GM21528 (cell line): Measurements from ENCODE around the gene NEDD8.

Source experiments
- ATAC-seq: cut with Tn5 transposase; IDR thresholded peaks from one replicate; pipeline ENCODE4 v1.9.1; 2021; ENCODE audit warnings: mild to moderate bottlenecking, moderate library complexity; ENCODE audit not compliant: unreplicated experiment, low FRiP score

Gene NEDD8

DNA sequence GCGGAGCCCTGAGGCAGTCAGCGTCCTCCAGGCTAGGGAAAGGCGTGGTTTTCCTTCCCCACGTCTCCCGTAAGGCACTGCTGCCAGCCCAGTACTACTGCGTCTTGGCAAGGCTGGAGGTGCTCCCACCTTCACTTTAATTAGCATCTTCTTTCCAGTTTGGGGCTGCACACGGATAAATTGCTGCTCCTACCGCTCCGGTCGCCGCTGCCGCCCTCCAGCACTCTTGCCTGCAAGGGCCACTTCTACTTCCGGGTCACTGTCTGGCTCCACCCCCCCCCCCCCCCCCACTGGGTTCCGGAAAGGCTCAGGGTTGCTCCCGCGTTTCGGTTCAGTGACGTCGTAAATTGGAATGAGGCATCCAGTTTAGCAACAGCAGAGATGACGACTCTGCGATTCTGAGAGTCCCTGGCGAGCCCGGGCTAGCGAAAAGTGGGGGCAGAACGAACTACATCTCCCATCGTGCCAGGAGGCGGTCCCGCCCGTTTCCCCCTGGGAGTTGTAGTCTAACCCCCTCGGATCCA, at the start of gene NEDD8:
Gene NEDD8 (minus strand): TSS at position 247 of the 524 bp plus-strand sequence. CDS start 100 bp downstream, at position 147.
- peak; percentile 68 for ATAC-seq

DNA sequence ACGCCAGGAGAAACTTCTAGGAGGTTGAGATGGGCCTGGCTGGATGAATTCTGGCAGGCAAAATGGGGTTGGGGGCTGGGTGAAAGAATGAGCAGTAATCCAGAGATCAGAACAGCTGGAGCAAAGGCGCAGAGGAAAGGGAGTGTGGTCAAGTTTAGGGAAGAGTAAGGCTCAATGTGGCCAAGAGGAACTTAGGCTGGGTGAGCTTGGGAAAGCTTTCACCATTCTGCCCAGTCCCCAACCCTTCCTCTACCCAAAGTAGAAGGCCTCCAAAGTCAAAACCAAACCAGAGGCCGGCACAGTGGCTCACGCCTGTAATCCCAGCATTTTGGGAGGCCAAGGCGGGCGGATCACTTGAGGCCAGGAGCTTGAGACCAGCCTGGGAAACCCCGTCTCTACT, 49.5 kb upstream of the NEDD8 start:
- no peak for ATAC-seq

DNA sequence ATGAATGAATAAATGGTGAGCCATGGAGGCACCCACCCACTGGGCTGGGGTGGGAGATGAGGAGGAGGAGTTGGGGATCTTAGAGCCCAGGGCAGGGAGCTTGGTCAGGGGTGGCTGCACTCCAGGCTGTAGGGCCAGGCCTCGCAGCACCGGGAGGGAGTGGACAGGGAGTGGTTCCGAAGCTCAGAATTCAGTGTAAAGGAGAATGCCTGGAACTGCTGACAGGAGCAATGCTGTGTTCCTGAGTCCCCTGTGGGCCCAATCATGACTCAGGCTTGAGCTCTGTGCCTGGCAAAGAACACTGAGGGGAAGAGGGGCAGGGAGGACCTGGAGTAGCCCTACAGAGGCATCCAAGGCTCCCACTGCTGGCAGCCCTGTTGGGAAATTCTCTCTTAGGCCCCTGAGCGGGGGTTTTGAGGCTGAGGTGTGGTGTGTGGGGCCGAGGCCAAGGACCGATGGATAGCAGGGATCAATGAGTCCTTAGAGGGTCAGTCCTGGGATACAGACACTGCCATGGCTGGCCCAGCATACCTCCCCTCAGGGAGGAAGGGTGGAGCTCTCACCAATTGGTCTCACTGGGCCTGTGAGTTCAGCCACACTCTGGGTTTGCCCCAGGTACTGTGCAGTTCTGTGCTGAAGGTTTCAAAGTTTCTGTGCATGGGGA, 48.8 kb upstream of the NEDD8 start:
- ATAC-seq: no peak

DNA sequence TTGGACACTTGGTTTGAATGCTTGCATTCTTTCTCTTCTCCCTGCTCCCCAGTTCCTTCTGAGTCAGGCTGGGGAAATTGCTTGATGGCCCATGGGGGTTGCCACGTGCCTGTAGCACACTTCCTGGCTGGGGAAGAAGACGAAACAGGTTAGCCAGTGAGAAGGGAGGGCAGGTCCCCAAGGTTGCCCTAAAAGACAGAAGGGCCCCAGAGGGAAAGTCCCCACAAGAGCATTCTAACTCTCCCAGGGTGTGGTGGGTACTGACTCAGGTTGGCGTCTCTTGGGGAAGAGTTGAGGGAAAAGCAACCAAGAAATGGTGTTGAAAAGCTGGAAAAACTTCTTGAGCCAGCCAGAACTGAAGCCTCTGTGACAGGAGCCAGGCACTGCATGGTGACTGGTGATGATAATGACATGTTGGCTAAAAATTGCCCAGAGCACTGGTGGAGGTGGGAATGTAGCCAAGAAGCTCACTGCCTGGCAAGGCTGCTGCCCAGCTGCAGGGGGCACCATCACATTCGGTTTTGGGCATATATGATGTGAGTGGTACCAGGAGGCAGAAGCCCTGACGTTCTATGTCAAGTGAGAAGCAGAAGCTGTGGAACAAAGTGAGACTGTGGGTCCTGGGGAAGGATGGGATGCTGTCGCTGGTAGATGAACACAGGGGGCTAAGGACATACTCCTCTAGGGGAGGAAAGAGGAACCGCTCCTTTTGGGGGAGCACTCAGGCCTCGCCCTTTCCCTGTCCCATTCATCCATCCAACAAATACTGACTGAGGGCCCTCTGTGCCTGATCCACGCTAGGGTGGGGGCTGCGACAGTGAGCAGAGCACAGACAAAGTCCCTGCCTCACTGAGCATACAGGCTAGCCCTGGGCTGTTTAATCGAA, 47.4 kb upstream of the NEDD8 start:
- ATAC-seq: peak; percentile 49

- no peak for ATAC-seq
These were observed 46.3 kb upstream of the NEDD8 start for GRCh38 chr14:24278424-24278823.

DNA sequence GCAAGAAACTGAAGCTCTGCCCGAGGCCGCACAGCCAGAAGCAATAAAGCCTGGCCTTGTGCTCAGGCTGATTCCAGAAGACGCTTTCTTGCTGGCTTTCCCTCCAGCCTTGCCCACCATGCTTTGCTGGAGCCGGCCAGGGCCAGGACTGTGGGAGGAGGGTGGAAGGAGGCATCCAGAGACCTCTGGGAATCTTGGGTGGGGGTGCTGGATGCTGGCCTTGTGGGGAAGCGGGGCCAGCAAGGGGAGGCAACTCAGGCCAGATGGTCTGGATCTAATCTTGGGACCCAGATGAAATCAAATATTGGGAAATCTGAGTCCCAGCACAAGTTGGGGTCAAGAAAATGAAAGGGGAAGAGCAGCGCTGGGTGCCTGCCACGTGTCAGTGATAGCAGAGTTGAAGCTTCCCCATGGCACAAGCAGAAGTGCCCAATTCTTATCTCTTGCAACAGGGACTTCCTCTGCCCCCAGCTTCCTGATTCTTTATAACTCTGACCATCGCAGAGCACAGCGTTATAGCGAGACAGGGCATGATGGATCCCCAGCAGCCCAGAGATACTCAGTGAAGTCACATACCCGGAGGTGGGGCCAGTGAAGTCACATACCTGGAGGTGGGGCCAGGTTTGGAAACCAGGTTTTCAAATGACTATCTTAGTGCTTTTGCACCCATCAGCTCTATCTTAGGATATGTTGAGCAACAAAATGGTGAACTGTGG, 45.6 kb upstream of the NEDD8 start:
- ATAC-seq: no peak

- no peak for ATAC-seq
These were observed 44.9 kb upstream of the NEDD8 start for GRCh38 chr14:24277071-24277470.

GRCh38 chr14:24274101-24274543, 42.0 kb upstream of the NEDD8 start:
- peak; percentile 40 for ATAC-seq

DNA sequence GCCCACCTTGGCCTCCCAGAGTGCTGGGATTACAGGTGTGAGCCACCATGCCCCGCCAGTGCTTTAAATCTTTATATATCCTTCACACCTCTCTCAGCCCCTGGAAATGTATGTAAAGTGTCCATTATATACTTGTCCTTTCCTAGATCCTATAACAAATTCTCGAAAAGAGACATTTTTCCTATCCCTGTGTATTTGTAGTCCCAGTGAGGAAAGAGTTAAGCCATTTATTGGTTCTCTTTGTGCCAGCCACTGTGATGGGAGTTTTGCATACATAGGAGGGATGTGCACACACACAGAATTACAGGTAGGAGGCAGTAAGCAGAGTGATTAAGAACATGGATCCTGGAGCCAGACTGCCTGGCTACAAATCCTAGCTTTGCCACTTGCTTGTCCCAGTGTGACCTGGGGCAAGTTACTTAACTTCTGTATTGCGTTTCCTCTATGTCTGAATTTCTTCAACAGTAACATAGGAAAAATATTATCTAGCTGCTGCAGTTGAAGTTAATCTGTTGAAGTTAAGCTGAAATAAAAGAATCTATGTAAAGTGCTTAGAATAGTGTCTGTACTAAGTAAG, 41.3 kb upstream of the NEDD8 start:
- ATAC-seq: no peak

DNA sequence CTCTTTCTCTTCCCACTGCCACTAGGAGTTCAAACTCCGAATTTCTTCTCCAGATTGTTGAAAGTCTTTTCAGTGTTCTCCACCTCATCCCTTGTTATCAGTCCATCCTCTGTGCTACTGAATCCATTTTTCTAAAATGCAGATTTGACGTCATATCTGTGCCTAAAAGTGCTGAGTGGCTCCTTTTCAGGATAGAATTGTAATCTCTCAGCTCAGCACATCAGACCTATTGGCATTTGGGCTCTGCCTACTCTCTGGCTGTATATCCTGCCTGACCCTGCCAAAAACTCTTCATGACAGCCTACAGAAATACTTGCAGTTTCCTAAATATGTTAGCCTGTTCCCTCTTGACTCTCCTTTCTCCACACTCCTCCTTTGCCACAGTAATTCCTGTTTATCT, 40.3 kb upstream of the NEDD8 start:
- ATAC-seq: no peak

DNA sequence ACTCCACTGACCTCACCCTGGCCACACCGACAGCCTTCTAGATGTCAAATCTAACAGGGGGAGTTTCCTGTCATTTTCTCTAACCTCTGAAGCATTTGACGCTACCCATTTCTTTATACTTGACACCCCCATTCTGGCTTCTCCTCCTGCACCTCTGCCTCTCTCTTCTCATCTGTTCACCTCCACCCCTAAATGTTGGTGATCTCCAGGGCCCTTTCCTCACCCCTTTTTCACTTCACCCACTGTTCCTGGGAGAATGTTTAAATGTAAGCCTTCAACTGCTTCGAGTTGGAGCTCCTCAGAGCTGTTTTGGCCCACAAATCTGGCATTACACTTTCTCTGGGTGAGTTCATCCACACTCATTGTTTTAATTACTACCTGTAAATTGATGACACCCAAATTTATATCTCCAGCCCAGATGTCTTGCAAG, 39.7 kb upstream of the NEDD8 start:
- no peak for ATAC-seq

DNA sequence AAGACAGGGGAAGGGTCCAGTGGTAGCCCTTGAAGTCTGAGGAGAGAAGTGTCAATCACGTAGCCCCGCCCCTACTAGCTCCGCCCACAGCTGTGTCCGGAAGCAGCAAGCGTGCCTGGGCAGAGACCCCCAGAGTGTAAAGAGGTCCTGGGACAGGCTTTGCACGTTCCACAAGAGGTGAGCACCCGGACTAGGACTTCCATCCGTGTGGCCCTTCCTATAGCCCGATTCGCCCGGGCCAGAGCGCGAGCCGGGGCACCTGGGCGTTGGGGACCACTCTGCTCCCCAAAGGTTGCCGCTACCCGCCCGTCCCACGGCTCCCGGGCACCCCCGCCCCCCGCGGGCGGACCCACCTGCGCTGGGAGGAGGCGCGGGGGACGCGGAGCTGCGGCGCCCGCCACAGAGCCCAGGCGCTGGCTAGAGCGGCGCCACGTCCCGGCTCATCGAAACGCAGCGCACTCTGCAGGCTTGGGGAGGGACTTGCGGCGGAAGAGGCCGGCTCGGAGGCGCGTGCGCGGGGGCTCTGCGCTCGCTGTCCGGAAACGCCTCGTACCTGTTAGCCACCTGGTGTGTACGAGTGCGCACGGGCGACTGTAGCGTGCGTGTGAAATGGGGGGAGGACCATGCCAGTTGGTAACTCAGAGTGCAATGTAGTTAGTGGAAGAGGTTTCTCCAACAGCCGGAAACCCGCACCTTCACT, 39.1 kb upstream of the NEDD8 start, which contains the start of gene RABGGTA:
Gene RABGGTA (minus strand): TSS at position 464 of the 700 bp plus-strand sequence. CDS start 482 bp downstream, outside the sequence.
- peak; percentile 83 for ATAC-seq

DNA sequence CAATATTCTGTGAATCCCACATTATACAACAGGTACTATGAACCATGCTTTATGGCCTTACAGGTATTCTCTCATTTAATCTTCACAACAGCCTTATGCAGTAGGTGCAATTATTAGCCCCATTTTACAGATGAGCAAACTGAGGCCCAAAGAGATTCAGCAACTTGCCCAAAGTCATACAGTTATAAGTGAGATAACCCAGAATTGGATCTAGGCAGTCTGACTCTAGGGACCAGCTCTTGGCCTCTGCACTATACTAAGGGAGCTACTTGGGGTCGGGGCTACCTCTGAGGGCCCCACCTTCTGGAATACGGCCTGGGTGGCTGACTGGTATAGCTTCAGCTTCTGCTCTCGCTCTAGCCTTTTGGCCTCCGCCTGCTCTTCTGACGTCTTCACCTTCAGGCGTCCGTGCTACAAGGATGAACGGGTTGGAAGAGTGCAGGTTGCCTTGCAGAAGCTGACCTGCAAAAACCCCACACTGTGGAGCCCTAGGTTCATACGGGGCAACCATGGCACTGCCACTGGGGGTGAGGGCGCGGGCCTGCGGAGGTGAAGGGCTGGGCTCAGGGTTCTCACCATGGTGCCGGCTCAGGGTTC, 38.5 kb upstream of the NEDD8 start:
- no peak for ATAC-seq

GRCh38 chr14:24269910-24270536, 37.9 kb upstream of the NEDD8 start:
- ATAC-seq: no peak

- no peak for ATAC-seq
These were observed 37.2 kb upstream of the NEDD8 start for GRCh38 chr14:24269368-24269767.

- no peak for ATAC-seq
These were observed 36.1 kb upstream of the NEDD8 start for GRCh38 chr14:24268225-24268624.

DNA sequence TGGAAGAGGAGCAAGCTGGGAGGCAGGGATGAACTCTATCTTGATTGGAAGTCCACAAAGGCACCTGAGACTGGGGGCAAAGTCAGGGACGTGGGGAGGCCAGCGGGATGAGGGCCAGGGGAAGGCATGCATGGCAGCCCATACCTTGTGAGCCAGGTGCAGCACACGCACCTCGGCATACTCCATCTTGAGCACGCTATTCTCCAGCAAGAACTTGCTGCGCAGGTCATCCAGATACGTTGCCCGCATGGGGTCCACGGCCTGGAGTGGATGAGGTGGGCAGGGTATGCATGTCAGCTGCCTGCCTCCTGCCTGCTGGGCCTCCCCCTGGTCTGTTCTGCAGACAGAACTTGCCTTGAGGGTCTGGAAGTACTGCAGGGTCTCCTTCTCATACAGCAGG, 35.3 kb upstream of the NEDD8 start:
- ATAC-seq: no peak

- no peak for ATAC-seq
These were observed 34.4 kb upstream of the NEDD8 start for GRCh38 chr14:24266344-24267244.
